Measurements from ENCODE around the gene PPFIA1. TPM values are rescaled to one million over a fixed set of nuclear protein-coding genes. Genes with fewer than 3 reads are reported as not detected.
A peak's percentile ranks its signal among the peaks of the same experiment; 100 is the strongest.

The PPFIA1 gene
- total RNA-seq, result 100 to 1,000 TPM in 3 of 6 donors, 10 to 100 TPM in 3; 53.7 to 164 (median 83.3) TPM

- TF ChIP-seq POLR2A (IDR thresholded peaks at IDR 0.05), result peak in 3 of 4 donors; percentile 86 to 95 (median 94)
- peak in 1 of 2 donors; percentile 79 for TF ChIP-seq POLR2AphosphoS5 (IDR thresholded peaks at IDR 0.05)
- TF ChIP-seq EP300 (IDR thresholded peaks at IDR 0.05), result peak in 1 of 4 donors; percentile 42
- TF ChIP-seq CTCF (IDR thresholded peaks at IDR 0.05), result no peak
- DNase-seq (peak; percentile 96 to 99), ATAC-seq (ENCODE audit: low FRiP score in 2 of 2) (peak; percentile 99)
- Histone ChIP-seq H3K4me1 (peaks cover 19 to 33% (median 24%) of the 10 kb centered on the region in 4 donors), H3K27ac (peak within 1 kb of the TSS; percentile 88 to 97 (median 92)), H3K9me3 (no peaks in the 10 kb centered on the region), H3K27me3 (no peaks in the 10 kb centered on the region), H3K36me3 (peaks cover 0 to 31% (median 12%) of the 10 kb centered on the region in 4 donors), H3K4me3 (peak within 1 kb of the TSS; percentile 73 to 98 (median 92))
- WGBS, 2 donors, result 0% methylated on average over 12 to 39 of the region's 99 CpGs
Observed at GRCh38 chr11:70270104-70270876, at the start of gene PPFIA1. PPFIA1 (plus strand) TSS chr11:70270690; CDS start chr11:70272173, 1,483 bp downstream.

GRCh38 chr11:70220920-70221319, 49.6 kb upstream of the PPFIA1 start:
- DNase-seq (no peak), ATAC-seq (ENCODE audit: low FRiP score in 2 of 2) (no peak)
- no peaks in the 10 kb centered on the region for H3K36me3 ChIP-seq
- TF ChIP-seq POLR2A (IDR thresholded peaks at IDR 0.05) (no peak), CTCF (IDR thresholded peaks at IDR 0.05) (no peak), EP300 (IDR thresholded peaks at IDR 0.05) (no peak), POLR2AphosphoS5 (IDR thresholded peaks at IDR 0.05) (no peak)
- WGBS, 2 donors, result 83 to 89% methylated on average over 1 of the region's 1 CpG
- H3K9me3 ChIP-seq, result no peaks in the 10 kb centered on the region
- H3K4me3 ChIP-seq, result no peak overlapping the region
- H3K4me1 ChIP-seq, result peaks cover 0 to 3% (median 0%) of the 10 kb centered on the region in 4 donors
- no peak overlapping the region for H3K27ac ChIP-seq
- H3K27me3 ChIP-seq, result no peaks in the 10 kb centered on the region

GRCh38 chr11:70225681-70226177, 44.8 kb upstream of the PPFIA1 start:
- H3K4me1 ChIP-seq, result peaks cover 0 to 5% (median 0%) of the 10 kb centered on the region in 4 donors
- H3K27ac ChIP-seq, result no peak overlapping the region
- ATAC-seq (ENCODE audit: low FRiP score in 2 of 2) (peak; percentile 19 to 25), DNase-seq (no peak)
- no peaks in the 10 kb centered on the region for H3K27me3 ChIP-seq
- no peaks in the 10 kb centered on the region for H3K9me3 ChIP-seq
- 62 to 64% methylated on average over 7 to 8 of the region's 8 CpGs for WGBS, 2 donors
- no peak overlapping the region for H3K4me3 ChIP-seq
- TF ChIP-seq POLR2AphosphoS5 (IDR thresholded peaks at IDR 0.05), result no peak
- TF ChIP-seq POLR2A (IDR thresholded peaks at IDR 0.05), result no peak
- TF ChIP-seq EP300 (IDR thresholded peaks at IDR 0.05), result no peak
- TF ChIP-seq CTCF (IDR thresholded peaks at IDR 0.05), result no peak
- no peaks in the 10 kb centered on the region for H3K36me3 ChIP-seq

- DNase-seq (no peak), ATAC-seq (ENCODE audit: low FRiP score in 2 of 2) (peak in 1 of 2 donors; percentile 60)
- H3K36me3 ChIP-seq, result no peaks in the 10 kb centered on the region
- peaks cover 0 to 5% (median 0%) of the 10 kb centered on the region in 4 donors for H3K4me1 ChIP-seq
- no peaks in the 10 kb centered on the region for H3K9me3 ChIP-seq
- no peak overlapping the region for H3K27ac ChIP-seq
- TF ChIP-seq CTCF (IDR thresholded peaks at IDR 0.05) (no peak), POLR2A (IDR thresholded peaks at IDR 0.05) (no peak), POLR2AphosphoS5 (IDR thresholded peaks at IDR 0.05) (no peak), EP300 (IDR thresholded peaks at IDR 0.05) (no peak)
- H3K4me3 ChIP-seq, result no peak overlapping the region
- WGBS, 2 donors, result 84 to 88% methylated on average over 3 of the region's 3 CpGs
- no peaks in the 10 kb centered on the region for H3K27me3 ChIP-seq
Observed at GRCh38 chr11:70226183-70226582, 44.3 kb upstream of the PPFIA1 start.

All from upper lobe of left lung (tissue), 6 donors.